Nephron progenitor cell (in vitro differentiated cells): ENCODE data around the gene MAGI2.

Experiments used
- DNase-seq: peaks from one replicate; pipeline ENCODE4 v3.0.0; 2021
- H3K27ac Mint-ChIP-seq: 2 replicates; pipeline ENCODE4 v1.8.0; 2021; ENCODE audit warnings: mild to moderate bottlenecking, moderate library complexity, mixed read lengths
- H3K27me3 Mint-ChIP-seq: 2 replicates; pipeline ENCODE4 v1.8.0; 2021; ENCODE audit warnings: mild to moderate bottlenecking, low read depth, mixed read lengths; ENCODE audit not compliant: poor library complexity
- H3K36me3 Mint-ChIP-seq: 2 replicates; pipeline ENCODE4 v1.8.0; 2021; ENCODE audit warnings: low read depth, mixed read lengths
- H3K4me1 Mint-ChIP-seq: 2 replicates; pipeline ENCODE4 v1.8.0; 2021; ENCODE audit warnings: mixed read lengths
- H3K4me3 Mint-ChIP-seq: 2 replicates; pipeline ENCODE4 v1.8.0; 2021; ENCODE audit warnings: mild to moderate bottlenecking, moderate library complexity, mixed read lengths
- H3K9me3 Mint-ChIP-seq: 2 replicates; pipeline ENCODE4 v1.8.0; 2021; ENCODE audit warnings: mild to moderate bottlenecking, moderate library complexity, mixed read lengths
- TF ChIP-seq, protein P1 (sequence below): fragments of 200-600 bp; sonication (generic); IDR thresholded peaks from 2 replicates; pipeline ENCODE4 v1.5.0; 2021; ENCODE audit warnings: antibody characterized with exemption

MAGI2 gene

DNA sequence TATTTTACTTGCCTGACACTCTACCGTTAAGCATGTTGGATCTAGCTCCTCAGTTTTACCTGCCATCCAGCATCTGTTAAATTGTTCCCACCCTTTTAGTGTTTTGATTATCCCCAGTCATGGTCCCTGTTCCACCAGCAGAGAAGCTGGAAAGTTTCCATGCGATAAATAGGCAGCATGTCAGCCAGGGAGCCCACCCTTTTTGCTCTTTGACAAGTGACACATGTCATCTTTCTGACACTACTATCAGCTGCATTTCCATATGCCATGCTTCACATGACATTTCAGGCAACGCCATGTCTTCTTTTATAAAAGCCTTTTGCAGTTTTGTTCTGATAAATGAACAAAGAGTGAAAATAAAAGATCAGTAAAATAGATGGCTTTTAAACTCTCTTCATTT lies 310.8 kb downstream of the MAGI2 start:
- Mint-ChIP-seq H3K36me3 (no peaks in the 10 kb centered on the region), H3K4me1 (no peaks in the 10 kb centered on the region), H3K27ac (no peak overlapping the region), H3K27me3 (no peaks in the 10 kb centered on the region), H3K4me3 (no peak overlapping the region), H3K9me3 (no peaks in the 10 kb centered on the region)
- TF ChIP-seq, protein P1, sequence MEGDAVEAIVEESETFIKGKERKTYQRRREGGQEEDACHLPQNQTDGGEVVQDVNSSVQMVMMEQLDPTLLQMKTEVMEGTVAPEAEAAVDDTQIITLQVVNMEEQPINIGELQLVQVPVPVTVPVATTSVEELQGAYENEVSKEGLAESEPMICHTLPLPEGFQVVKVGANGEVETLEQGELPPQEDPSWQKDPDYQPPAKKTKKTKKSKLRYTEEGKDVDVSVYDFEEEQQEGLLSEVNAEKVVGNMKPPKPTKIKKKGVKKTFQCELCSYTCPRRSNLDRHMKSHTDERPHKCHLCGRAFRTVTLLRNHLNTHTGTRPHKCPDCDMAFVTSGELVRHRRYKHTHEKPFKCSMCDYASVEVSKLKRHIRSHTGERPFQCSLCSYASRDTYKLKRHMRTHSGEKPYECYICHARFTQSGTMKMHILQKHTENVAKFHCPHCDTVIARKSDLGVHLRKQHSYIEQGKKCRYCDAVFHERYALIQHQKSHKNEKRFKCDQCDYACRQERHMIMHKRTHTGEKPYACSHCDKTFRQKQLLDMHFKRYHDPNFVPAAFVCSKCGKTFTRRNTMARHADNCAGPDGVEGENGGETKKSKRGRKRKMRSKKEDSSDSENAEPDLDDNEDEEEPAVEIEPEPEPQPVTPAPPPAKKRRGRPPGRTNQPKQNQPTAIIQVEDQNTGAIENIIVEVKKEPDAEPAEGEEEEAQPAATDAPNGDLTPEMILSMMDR: no peak
- no peak for DNase-seq

DNA sequence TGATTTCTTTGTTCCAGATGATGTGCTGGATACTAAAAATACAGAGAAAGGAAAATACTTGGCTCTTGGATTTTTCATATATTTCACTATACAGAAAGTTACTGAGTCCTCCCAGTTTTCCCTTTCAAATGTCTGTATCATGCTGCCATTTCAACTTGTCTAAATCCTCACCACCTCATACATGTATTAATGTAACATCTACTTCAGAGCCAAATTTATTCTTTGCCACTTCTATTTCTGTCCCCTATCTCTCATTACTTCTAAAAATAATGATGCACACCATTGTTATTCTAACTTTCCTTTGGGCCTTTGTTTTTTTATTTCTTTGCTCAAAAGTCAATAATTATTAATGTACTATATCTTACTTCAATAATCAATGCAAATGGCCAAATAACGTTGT lies 312.2 kb downstream of the MAGI2 start:
- no peaks in the 10 kb centered on the region for H3K27me3 Mint-ChIP-seq
- DNase-seq: no peak
- H3K36me3 Mint-ChIP-seq: no peaks in the 10 kb centered on the region
- H3K9me3 Mint-ChIP-seq: no peaks in the 10 kb centered on the region
- TF ChIP-seq, protein P1: no peak
- no peak overlapping the region for H3K4me3 Mint-ChIP-seq
- no peak overlapping the region for H3K27ac Mint-ChIP-seq
- H3K4me1 Mint-ChIP-seq: no peaks in the 10 kb centered on the region

DNA sequence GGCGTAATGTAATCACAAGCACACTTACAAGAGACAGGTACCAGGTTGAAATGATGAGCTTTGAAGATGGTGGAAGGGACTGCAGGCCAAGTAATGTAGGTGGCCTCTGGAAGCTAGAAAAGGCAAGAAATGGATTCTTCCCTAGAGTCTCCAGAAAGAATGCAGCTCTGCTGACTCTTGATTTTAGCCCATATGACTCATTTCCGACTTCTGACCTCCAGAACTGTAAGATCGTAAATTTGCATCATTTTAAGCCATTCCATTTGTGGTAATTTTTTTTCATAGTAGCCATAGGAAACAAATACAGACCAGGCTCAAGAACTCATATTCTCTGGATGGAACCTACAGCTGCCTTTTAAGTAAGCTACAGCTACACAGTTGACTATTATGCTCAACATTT lies 315.5 kb downstream of the MAGI2 start:
- Mint-ChIP-seq H3K9me3 (no peaks in the 10 kb centered on the region), H3K27ac (no peak overlapping the region), H3K4me3 (no peak overlapping the region), H3K36me3 (no peaks in the 10 kb centered on the region), H3K27me3 (no peaks in the 10 kb centered on the region), H3K4me1 (no peaks in the 10 kb centered on the region)
- DNase-seq: no peak
- TF ChIP-seq, protein P1: no peak

DNA sequence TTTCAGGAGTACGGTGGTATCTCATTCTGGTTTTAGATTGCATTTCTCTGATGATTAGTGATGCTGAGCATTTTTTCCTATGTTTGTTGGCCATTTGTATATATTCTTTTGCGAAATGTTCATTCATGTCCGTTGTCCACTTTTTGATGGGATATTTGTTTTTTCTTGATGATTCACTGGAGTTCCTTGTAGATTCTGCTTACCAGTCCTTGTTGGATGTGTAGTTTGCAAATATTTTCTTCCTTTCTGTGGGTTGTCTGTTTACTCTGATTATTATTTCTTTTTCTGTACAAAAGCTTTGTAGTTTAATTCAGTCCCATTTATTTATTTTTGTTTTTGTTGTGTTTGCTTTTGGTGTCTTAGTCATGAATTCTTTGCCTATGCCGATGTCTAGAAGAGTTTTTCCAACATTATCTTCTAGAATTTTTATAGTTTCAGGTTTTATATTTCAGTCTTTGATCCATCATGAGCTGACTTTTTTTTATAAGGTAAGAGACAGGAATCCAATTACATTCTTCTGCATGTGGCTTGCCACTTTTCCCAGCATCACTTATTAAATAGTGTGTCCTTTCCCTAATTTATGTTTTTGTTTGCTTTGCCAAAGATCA lies 320.5 kb downstream of the MAGI2 start:
- TF ChIP-seq, protein P1: no peak
- Mint-ChIP-seq H3K4me3 (no peak overlapping the region), H3K9me3 (no peaks in the 10 kb centered on the region), H3K27me3 (no peaks in the 10 kb centered on the region), H3K36me3 (no peaks in the 10 kb centered on the region), H3K4me1 (no peaks in the 10 kb centered on the region), H3K27ac (no peak overlapping the region)
- DNase-seq: no peak

DNA sequence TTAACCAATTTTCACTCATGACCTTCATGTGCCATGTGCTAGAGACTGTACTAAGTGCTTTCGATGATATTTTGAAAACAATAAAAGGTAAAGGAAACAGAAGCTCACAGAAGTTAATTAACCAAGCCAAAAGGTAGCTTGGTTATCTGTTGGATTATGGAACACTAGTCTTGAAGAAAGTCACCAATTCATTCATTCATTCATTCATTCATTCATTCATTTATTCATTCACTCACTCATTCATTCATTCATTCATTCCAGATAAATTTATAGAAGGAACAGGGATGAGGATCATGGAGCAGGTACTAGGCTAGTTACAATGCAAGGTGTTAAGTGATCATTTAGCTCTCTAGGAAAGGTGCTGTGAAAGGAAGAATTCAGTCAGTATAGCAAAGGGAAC lies 322.8 kb downstream of the MAGI2 start:
- H3K9me3 Mint-ChIP-seq: no peaks in the 10 kb centered on the region
- no peak overlapping the region for H3K27ac Mint-ChIP-seq
- no peak for DNase-seq
- no peaks in the 10 kb centered on the region for H3K27me3 Mint-ChIP-seq
- TF ChIP-seq, protein P1: no peak
- H3K4me3 Mint-ChIP-seq: no peak overlapping the region
- no peaks in the 10 kb centered on the region for H3K36me3 Mint-ChIP-seq
- H3K4me1 Mint-ChIP-seq: no peaks in the 10 kb centered on the region

DNA sequence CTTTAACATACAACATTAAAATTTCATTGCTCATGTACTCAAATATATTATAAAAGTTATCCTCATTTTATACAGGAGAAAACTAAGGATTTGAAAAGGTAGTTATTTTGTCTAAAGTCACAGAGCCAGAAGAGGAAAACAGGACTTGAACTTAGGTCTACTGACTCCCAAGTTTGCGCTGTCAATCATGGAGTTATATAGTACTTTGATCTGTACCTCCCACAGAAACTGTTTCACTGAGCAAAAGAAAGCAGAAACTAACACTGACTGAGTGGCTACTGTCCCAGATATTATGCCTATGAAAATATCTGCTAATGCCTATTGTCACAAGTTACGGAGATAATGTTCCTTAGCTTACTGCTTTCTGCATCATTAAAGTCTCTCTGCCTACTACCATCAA lies 329.1 kb downstream of the MAGI2 start:
- H3K27ac Mint-ChIP-seq: no peak overlapping the region
- H3K9me3 Mint-ChIP-seq: no peaks in the 10 kb centered on the region
- no peak for DNase-seq
- H3K36me3 Mint-ChIP-seq: no peaks in the 10 kb centered on the region
- H3K4me3 Mint-ChIP-seq: no peak overlapping the region
- no peaks in the 10 kb centered on the region for H3K4me1 Mint-ChIP-seq
- H3K27me3 Mint-ChIP-seq: no peaks in the 10 kb centered on the region
- TF ChIP-seq, protein P1: no peak
